Aorta (tissue), 5 donors: ENCODE data around the gene ZCCHC18. TPM values are rescaled to one million over a fixed set of nuclear protein-coding genes. Genes with fewer than 3 reads are reported as not detected.

Experiments
- ATAC-seq: fragments of 200-7000 bp; cut with Tn5 transposase; one replicate; pipeline ENCODE4 v1.9.1; 2022; ENCODE audit warnings: moderate library complexity; ENCODE audit not compliant: low FRiP score
- DNase-seq, 2 donors: peaks; one replicate each; pipeline ENCODE4 v3.0.0-alpha.2; 2020
- H3K27ac ChIP-seq, 2 donors: one replicate each; pipeline ENCODE4 v1.5.1; 2013; ENCODE audit warnings: low read length in 2 of 2, mild to moderate bottlenecking in 2 of 2, moderate library complexity in 2 of 2, control low read depth in 1 of 2, inconsistent platforms in 1 of 2, low read depth in 1 of 2
- H3K27me3 ChIP-seq, 2 donors: one replicate each; pipeline ENCODE4 v1.6.1; 2013; ENCODE audit warnings: control low read depth in 1 of 2, low read length in 1 of 2, mild to moderate bottlenecking in 1 of 2, moderate library complexity in 1 of 2; ENCODE audit not compliant: insufficient read depth in 2 of 2, control insufficient read depth in 1 of 2
- H3K36me3 ChIP-seq, 2 donors: one replicate each; pipeline ENCODE4 v1.6.1; 2013; ENCODE audit warnings: control low read depth in 1 of 2, low read length in 1 of 2, mild to moderate bottlenecking in 1 of 2; ENCODE audit not compliant: insufficient read depth in 2 of 2, control insufficient read depth in 1 of 2
- H3K4me1 ChIP-seq, 2 donors: one replicate each; pipeline ENCODE4 v1.6.1; 2013; ENCODE audit warnings: low read length in 2 of 2, control low read depth in 1 of 2, mild to moderate bottlenecking in 1 of 2, moderate library complexity in 1 of 2; ENCODE audit not compliant: insufficient read depth in 2 of 2, control insufficient read depth in 1 of 2
- H3K4me3 ChIP-seq, 2 donors: one replicate each; pipeline ENCODE4 v1.5.1; 2013; ENCODE audit warnings: low read length in 2 of 2, control low read depth in 1 of 2, mild to moderate bottlenecking in 1 of 2
- H3K9me3 ChIP-seq: one replicate; pipeline ENCODE4 v1.6.1; 2013; ENCODE audit warnings: mild to moderate bottlenecking, low read length; ENCODE audit not compliant: control insufficient read depth
- WGBS, 2 donors: extraction: QIAGEN DNeasy Blood & Tissue Kit; methylation state at CpG; one replicate each; pipeline ENCODE4 v1.1.7; 2013; 5-methylcytosine and 5-hydroxymethylcytosine counted together
- intact Hi-C, 2 donors: fragments of 100-400 bp; cut with DNase I; formaldehyde crosslinking; loops; one replicate each; pipeline versions ENCODE4 v1.14.2 to v1.15.0; 2022
- polyA plus RNA-seq, 2 donors: library from polyadenylated mRNA; stranded (reverse); fragments of 200-250 nt; gene quantifications; one replicate each; pipeline ENCODE4 v1.2.3, GENCODE V29; 2013
- total RNA-seq, 2 donors: library from RNA; stranded (reverse); fragmentation: NEBNext Ultra II Directional; extraction: Animal tissue kit (Norgen Biotek cat#: 25700); gene quantifications; one replicate each; pipeline ENCODE4 v1.2.1, GENCODE V29; 2021
- donor health status: healthy with polysubstance abuse.
- donor health status: Bipolar disorder and iron deficiency.
- donor health status: DM: no; HTN: no; CAD: no.
- donor health status: DM: no; HTN: no; CAD: no.
- donor health status: DM: yes; HTN: yes; CAD: no.

The ZCCHC18 gene
- total and polyA plus RNA-seq, 4 donors: 1.6 to 3.5 (median 2.1) TPM

DNA sequence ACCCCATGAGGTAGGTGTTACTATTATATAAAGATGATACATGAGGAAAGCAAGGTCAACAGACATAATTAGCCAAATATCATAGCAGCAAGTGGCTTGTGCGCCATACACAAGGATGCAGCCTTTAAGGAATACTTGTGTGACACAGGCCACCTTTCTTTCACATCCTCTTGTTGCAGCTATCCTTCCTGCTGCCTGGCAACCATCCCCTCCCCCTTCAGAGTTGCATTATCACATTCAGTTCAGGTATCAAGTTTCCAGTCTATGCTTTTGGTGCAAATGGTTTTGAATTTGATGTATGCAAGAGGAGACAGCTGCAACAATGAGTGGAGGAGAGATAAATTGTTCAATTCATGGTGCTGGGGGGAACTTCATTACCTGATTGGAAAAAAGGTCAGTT, 6.4 kb downstream of the ZCCHC18 start:
- intact Hi-C loops: no loop called here
- WGBS, 2 donors: 71 to 91% methylated on average over 1 of the region's 1 CpG
- Histone ChIP-seq H3K36me3 (no peaks in the 10 kb centered on the region), H3K4me3 (no peak overlapping the region), H3K9me3 (no peaks in the 10 kb centered on the region), H3K27ac (no peak overlapping the region), H3K4me1 (no peaks in the 10 kb centered on the region), H3K27me3 (no peaks in the 10 kb centered on the region)
- ATAC-seq (no peak), DNase-seq (no peak)

DNA sequence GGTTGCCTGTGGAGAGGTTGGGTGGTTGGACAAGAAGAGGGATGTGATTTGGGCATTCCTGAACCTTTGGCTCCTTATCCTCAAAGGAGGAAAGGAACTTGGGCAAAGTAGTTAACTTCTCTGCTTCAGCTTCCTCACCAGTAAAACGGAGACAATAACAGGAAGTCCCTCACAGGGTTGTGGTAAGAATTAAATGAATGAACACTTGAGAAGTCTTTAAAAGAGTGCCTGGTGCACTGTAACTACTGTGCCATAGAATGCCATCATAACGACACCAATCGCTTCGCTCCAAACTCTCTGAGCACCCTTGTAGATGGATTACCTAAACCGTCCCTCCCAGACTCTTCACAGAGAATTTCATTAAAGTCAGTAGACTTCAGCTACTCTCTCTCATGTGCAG, 10.5 kb downstream of the ZCCHC18 start:
- intact Hi-C loops: no loop called here
- Histone ChIP-seq H3K27me3 (no peaks in the 10 kb centered on the region), H3K27ac (no peak overlapping the region), H3K36me3 (no peaks in the 10 kb centered on the region), H3K9me3 (no peaks in the 10 kb centered on the region), H3K4me3 (no peak overlapping the region), H3K4me1 (no peaks in the 10 kb centered on the region)
- ATAC-seq (no peak), DNase-seq (no peak)
- WGBS, 2 donors: 71 to 89% methylated on average over 5 of the region's 5 CpGs

DNA sequence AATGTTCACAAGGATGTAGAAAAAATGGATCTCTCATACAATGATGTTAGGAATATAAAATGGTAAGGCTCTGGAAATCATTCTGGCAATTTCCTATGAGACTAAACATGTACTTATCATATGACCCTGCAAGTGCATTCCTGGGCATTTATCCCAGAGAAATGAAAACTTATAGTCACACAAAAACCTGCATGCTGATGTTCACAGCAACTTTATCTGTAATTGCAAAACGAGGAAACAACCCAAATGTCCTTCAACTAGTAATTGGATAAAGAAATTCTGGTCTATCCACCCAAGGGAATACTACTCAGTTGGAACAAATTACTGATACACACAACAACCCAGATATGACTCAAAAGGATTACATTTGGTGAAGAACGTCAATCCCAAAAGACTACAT, 14.5 kb downstream of the ZCCHC18 start:
- WGBS, 2 donors: 47 to 51% methylated on average over 2 of the region's 2 CpGs
- peaks cover 0 to 2% of the 10 kb centered on the region in 2 donors for H3K36me3 ChIP-seq
- no peaks in the 10 kb centered on the region for H3K9me3 ChIP-seq
- DNase-seq: no peak
- H3K4me3 ChIP-seq: no peak overlapping the region
- peaks cover 1 to 2% of the 10 kb centered on the region in 2 donors for H3K4me1 ChIP-seq
- intact Hi-C loops: no loop called here
- no peak for ATAC-seq
- no peaks in the 10 kb centered on the region for H3K27me3 ChIP-seq
- H3K27ac ChIP-seq: no peak overlapping the region

GRCh38 chrX:104130808-104131207, 18.5 kb downstream of the ZCCHC18 start:
- H3K27me3 ChIP-seq: no peaks in the 10 kb centered on the region
- H3K9me3 ChIP-seq: no peaks in the 10 kb centered on the region
- intact Hi-C loops: loop anchor here (5.0 to 10.0 kb wide), 2 partner anchors 286 to 289 kb away; no protein-coding TSS in a partner anchor
- H3K4me1 ChIP-seq: peaks cover 1 to 2% of the 10 kb centered on the region in 2 donors
- H3K4me3 ChIP-seq: no peak overlapping the region
- peaks cover 0 to 2% of the 10 kb centered on the region in 2 donors for H3K36me3 ChIP-seq
- 55 to 60% methylated on average over 6 of the region's 6 CpGs for WGBS, 2 donors
- DNase-seq (no peak), ATAC-seq (no peak)
- no peak overlapping the region for H3K27ac ChIP-seq

DNA sequence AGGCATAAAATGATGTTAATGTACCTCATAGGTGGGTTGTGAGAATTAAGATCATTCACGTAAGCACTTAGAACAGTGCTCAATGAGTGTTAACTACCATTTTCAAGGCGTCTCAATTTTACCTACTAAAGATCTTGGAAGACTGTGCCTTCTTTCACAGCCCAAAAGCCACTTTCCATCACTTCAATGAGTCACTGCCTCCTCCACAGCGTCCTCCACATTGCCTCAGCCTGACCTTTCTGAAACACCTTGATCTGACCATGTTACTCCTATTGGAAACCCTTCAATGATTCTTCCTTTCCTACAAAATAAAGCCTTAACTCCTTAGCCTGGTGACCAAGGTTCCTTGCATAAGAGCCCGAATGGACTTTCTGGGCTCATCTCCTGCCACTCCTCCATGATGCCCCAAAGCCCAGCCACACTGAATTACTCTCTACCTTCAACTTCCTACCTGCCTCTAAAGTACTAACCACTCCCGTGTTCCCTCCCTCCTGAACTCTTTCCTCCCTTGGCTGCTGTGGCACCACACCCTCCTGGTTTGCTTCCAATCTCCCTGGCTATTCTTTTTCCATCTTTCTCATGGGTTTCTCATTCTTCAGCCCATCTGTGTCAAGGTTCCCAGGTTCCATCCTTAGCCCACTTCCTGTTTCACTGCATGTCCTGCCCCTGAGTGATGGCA, 22.4 kb downstream of the ZCCHC18 start:
- H3K27me3 ChIP-seq: no peaks in the 10 kb centered on the region
- no peak overlapping the region for H3K27ac ChIP-seq
- WGBS, 2 donors: 66 to 83% methylated on average over 5 of the region's 5 CpGs
- intact Hi-C loops: loop anchor here (5.0 to 10.0 kb wide), 2 partner anchors 290 to 292 kb away; no protein-coding TSS in a partner anchor
- DNase-seq (no peak), ATAC-seq (no peak)
- no peak overlapping the region for H3K4me3 ChIP-seq
- H3K4me1 ChIP-seq: peaks cover 1 to 2% of the 10 kb centered on the region in 2 donors
- H3K36me3 ChIP-seq: no peaks in the 10 kb centered on the region
- no peaks in the 10 kb centered on the region for H3K9me3 ChIP-seq

DNA sequence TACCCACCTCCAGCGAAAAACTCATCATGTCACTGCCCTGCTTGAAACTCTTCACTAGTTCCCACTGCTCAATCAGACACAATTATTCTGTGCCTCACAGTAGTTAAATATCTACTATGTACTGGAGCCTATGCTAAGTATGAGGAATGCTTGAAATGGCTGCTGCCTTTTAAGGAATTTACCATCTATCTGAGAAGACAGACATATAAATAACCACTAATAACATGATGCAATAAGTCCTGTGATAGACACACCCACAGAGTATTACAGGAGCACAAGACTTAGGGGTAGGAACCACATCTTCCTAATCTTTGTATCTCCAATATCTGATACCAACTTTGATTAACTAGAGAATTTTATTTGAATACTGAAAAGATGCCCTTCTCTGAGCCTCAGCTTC, 23.4 kb downstream of the ZCCHC18 start:
- ATAC-seq (no peak), DNase-seq (no peak)
- Histone ChIP-seq H3K36me3 (no peaks in the 10 kb centered on the region), H3K4me1 (peaks cover 1 to 2% of the 10 kb centered on the region in 2 donors), H3K27ac (no peak overlapping the region), H3K4me3 (no peak overlapping the region), H3K9me3 (no peaks in the 10 kb centered on the region), H3K27me3 (no peaks in the 10 kb centered on the region)
- 68 to 93% methylated on average over 1 of the region's 1 CpG for WGBS, 2 donors
- intact Hi-C loops: loop anchor here in 1 of 2 donors (10.0 kb wide), 1 partner anchor 291 kb away; no protein-coding TSS in a partner anchor

GRCh38 chrX:104136241-104137019, 24.1 kb downstream of the ZCCHC18 start:
- 15 to 23% methylated on average over 10 of the region's 10 CpGs for WGBS, 2 donors
- H3K27me3 ChIP-seq: no peaks in the 10 kb centered on the region
- H3K4me3 ChIP-seq: peak overlapping the region; percentile 59 to 64
- H3K36me3 ChIP-seq: no peaks in the 10 kb centered on the region
- intact Hi-C loops: loop anchor here in 1 of 2 donors (10.0 kb wide), 1 partner anchor 292 kb away; no protein-coding TSS in a partner anchor
- H3K4me1 ChIP-seq: peaks cover 0 to 2% of the 10 kb centered on the region in 2 donors
- peak in 1 of 2 donors; percentile 70 for DNase-seq
- peak; percentile 89 for ATAC-seq
- H3K9me3 ChIP-seq: no peaks in the 10 kb centered on the region
- peak overlapping the region in 1 of 2 donors; percentile 75 for H3K27ac ChIP-seq

GRCh38 chrX:104137496-104137895, 25.2 kb downstream of the ZCCHC18 start:
- DNase-seq (no peak), ATAC-seq (no peak)
- Histone ChIP-seq H3K36me3 (no peaks in the 10 kb centered on the region), H3K4me1 (no peaks in the 10 kb centered on the region), H3K4me3 (no peak overlapping the region), H3K27ac (no peak overlapping the region), H3K27me3 (no peaks in the 10 kb centered on the region), H3K9me3 (no peaks in the 10 kb centered on the region)
- WGBS, 2 donors: 67 to 77% methylated on average over 3 of the region's 3 CpGs
- intact Hi-C loops: loop anchor here in 1 of 2 donors (10.0 kb wide), 1 partner anchor 293 kb away; no protein-coding TSS in a partner anchor
